ENCODE results near the gene WDR5.

Gene WDR5

GRCh38 chr9:134173127-134174072 lies 37.5 kb downstream of the WDR5 start:
- H3K4me3 ChIP-seq (ENCODE audit: low read depth, low read length) = no peak overlapping the region
- no peak for TF ChIP-seq CTCF (IDR thresholded peaks at IDR 0.05; ENCODE audit: insufficient read depth, low read length, missing control alignments)
- POLR2A ChIA-PET = no interaction called here
- CTCF ChIA-PET = interaction anchor here (1.2 to 6.4 kb wide), 4 partner anchors 13 to 274 kb away, joined by 3 to 256 read pairs (median 86); no protein-coding TSS in a partner anchor
- DNase-seq (ENCODE audit: low read depth, low spot score) = no peak

GRCh38 chr9:134174073-134174449 lies 38.2 kb downstream of the WDR5 start:
- ChIA-PET POLR2A (no interaction called here), CTCF (interaction anchor here (1.2 to 3.6 kb wide), 2 partner anchors 13 to 269 kb away, joined by 3 to 35 read pairs; no protein-coding TSS in a partner anchor)
- DNase-seq (ENCODE audit: low read depth, low spot score) = no peak
- TF ChIP-seq CTCF (IDR thresholded peaks at IDR 0.05; ENCODE audit: insufficient read depth, low read length, missing control alignments) = no peak
- no peak overlapping the region for H3K4me3 ChIP-seq (ENCODE audit: low read depth, low read length)

- POLR2A ChIA-PET = interaction anchor here (0.7 kb wide), 1 partner anchor 154 kb away, joined by 4 read pairs; no protein-coding TSS in a partner anchor
- no peak for DNase-seq (ENCODE audit: low read depth, low spot score)
Measured at GRCh38 chr9:134174526-134175290, 38.8 kb downstream of the WDR5 start.

GRCh38 chr9:134175291-134175807 lies 39.5 kb downstream of the WDR5 start:
- ChIA-PET CTCF (interaction anchor here (0.9 to 3.6 kb wide), 8 partner anchors 10 to 273 kb away, joined by 3 to 35 read pairs (median 4); no protein-coding TSS in a partner anchor), POLR2A (interaction anchor here (0.7 kb wide), 1 partner anchor 153 kb away, joined by 4 read pairs; no protein-coding TSS in a partner anchor)
- TF ChIP-seq CTCF (IDR thresholded peaks at IDR 0.05; ENCODE audit: insufficient read depth, low read length, missing control alignments) = no peak
- DNase-seq (ENCODE audit: low read depth, low spot score) = no peak
- no peak overlapping the region for H3K4me3 ChIP-seq (ENCODE audit: low read depth, low read length)

More at GRCh38 chr9:134174526-134175290, 38.8 kb downstream of the WDR5 start:
- CTCF ChIA-PET = interaction anchor here (0.9 to 3.6 kb wide), 5 partner anchors 10 to 274 kb away, joined by 3 to 35 read pairs (median 9); no protein-coding TSS in a partner anchor
- no peak for TF ChIP-seq CTCF (IDR thresholded peaks at IDR 0.05; ENCODE audit: insufficient read depth, low read length, missing control alignments)
- H3K4me3 ChIP-seq (ENCODE audit: low read depth, low read length) = no peak overlapping the region

- TF ChIP-seq CTCF (IDR thresholded peaks at IDR 0.05; ENCODE audit: insufficient read depth, low read length, missing control alignments) = peak; percentile 23
- POLR2A ChIA-PET = no interaction called here
- no peak for DNase-seq (ENCODE audit: low read depth, low spot score)
- CTCF ChIA-PET = interaction anchor here (1.1 to 3.6 kb wide), 7 partner anchors 11 to 270 kb away, joined by 3 to 35 read pairs (median 4); no protein-coding TSS in a partner anchor
- no peak overlapping the region for H3K4me3 ChIP-seq (ENCODE audit: low read depth, low read length)
Measured at GRCh38 chr9:134175808-134176598, 40.1 kb downstream of the WDR5 start.
